Measurements from ENCODE around the gene RNF213.

- TF ChIP-seq TAF1 (IDR thresholded peaks at IDR 0.05; ENCODE audit: borderline replicate concordance, insufficient read depth, low read length) = no peak
- TF ChIP-seq POLR2AphosphoS5 (IDR thresholded peaks at IDR 0.05; ENCODE audit: low read depth, low read length) = no peak
- no peak for TF ChIP-seq REST (IDR thresholded peaks at IDR 0.05; ENCODE audit: insufficient read depth in 1 of 2, low read depth in 2 of 2, low read length in 2 of 2)
- no peak for TF ChIP-seq SIN3A (IDR thresholded peaks at IDR 0.05; ENCODE audit: borderline replicate concordance, insufficient read depth, low read length)
- no peak for TF ChIP-seq FOXP2 (optimal IDR thresholded peaks at IDR 0.05; ENCODE audit: borderline replicate concordance, extremely low read depth, extremely low read length, insufficient read depth)
Measured at GRCh38 chr17:80267391-80267790, 6.7 kb downstream of the RNF213 start.

Measured in PFSK-1 (cell line).